Measurements from ENCODE around the gene FOXP1.

- TF ChIP-seq, protein P1, sequence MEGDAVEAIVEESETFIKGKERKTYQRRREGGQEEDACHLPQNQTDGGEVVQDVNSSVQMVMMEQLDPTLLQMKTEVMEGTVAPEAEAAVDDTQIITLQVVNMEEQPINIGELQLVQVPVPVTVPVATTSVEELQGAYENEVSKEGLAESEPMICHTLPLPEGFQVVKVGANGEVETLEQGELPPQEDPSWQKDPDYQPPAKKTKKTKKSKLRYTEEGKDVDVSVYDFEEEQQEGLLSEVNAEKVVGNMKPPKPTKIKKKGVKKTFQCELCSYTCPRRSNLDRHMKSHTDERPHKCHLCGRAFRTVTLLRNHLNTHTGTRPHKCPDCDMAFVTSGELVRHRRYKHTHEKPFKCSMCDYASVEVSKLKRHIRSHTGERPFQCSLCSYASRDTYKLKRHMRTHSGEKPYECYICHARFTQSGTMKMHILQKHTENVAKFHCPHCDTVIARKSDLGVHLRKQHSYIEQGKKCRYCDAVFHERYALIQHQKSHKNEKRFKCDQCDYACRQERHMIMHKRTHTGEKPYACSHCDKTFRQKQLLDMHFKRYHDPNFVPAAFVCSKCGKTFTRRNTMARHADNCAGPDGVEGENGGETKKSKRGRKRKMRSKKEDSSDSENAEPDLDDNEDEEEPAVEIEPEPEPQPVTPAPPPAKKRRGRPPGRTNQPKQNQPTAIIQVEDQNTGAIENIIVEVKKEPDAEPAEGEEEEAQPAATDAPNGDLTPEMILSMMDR (conservative IDR thresholded peaks at IDR 0.05; ENCODE audit: low read depth, low read length), result no peak
- TF ChIP-seq EZH2 (IDR thresholded peaks at IDR 0.05; ENCODE audit: borderline replicate concordance, low read depth, low read length, poor library complexity, severe bottlenecking), result no peak
Observed at GRCh38 chr3:71252466-71252865, 331.1 kb downstream of the FOXP1 start.
